T follicular helper cell (primary cell): ENCODE results near the gene MRPS31.

Experiments
- DNase-seq: peaks from one replicate; pipeline ENCODE4 v3.0.0-alpha.2; 2020; ENCODE audit warnings: low read depth
- total RNA-seq, 2 experiments: gene quantifications; one replicate each; lab custom pipeline; 2026; lab: John Stamatoyannopoulos, UW

MRPS31 gene
- total RNA-seq = 34.9 to 60.3 reads per million in 2 experiments

DNA sequence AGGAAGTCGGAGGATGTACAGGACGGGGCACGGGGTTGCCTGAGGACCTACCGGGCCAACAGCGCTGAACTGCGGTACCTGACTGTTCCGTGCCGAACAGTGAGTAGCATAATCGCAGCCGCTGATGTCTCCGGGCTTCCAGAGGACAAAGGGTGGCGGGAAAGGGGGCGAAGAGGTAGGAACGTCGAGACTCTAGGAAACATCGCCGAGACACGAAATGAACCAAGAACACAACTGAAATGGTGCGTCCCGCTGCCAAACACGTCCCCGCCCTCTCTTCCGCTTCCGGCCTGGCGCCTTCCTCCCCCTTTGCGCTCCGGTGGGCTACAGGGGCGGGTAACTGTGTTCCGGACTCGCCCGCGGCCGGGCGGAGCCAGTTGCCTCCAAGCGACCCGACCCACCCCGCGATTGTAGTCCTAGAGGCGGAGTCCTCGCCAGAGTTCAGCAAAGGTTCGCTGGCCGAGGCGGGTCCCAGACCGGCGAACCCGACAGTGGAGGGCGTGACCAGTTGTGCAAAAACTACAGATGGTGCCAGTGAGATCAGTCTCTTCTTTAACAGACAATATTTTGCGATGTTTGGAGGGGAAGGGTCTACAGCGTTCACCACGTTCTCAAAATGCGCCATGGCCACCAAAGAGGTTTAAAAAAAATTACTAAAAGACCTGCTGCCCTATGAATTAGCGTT is at the start of gene MRPS31:
TSS of gene MRPS31 (minus strand) at position 257 of the 685 bp plus-strand sequence. CDS start at position 203, 54 bp downstream.
- peak; percentile 87 for DNase-seq

- DNase-seq = no peak
Measured at GRCh38 chr13:40819797-40820315, 48.9 kb upstream of the MRPS31 start.

GRCh38 chr13:40818926-40819325 is 47.9 kb upstream of the MRPS31 start:
- DNase-seq = no peak

GRCh38 chr13:40814803-40815202 is 43.8 kb upstream of the MRPS31 start:
- DNase-seq = no peak

GRCh38 chr13:40813667-40814454 is 42.9 kb upstream of the MRPS31 start:
- no peak for DNase-seq

GRCh38 chr13:40812724-40813445 is 41.9 kb upstream of the MRPS31 start:
- DNase-seq = no peak

- no peak for DNase-seq
Measured at GRCh38 chr13:40812102-40812501, 41.1 kb upstream of the MRPS31 start.

DNA sequence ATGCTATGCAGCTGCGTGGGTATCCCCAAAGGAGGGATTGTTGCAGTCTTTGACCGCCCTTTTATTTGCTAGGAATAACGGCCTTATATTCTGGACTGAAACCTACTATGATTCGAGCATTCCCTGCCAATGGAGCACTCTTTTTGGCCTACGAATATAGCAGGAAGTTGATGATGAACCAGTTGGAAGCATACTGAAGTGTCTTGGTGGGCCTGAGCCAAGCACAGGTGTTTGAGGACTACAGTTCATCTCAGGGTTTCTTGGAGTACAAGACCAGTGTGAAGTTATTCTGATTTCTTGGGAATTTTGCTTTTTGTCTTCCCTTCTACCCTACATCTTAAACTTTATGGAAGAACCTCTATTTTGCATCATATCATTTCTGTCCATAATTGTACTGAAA is 38.5 kb upstream of the MRPS31 start:
- no peak for DNase-seq

DNA sequence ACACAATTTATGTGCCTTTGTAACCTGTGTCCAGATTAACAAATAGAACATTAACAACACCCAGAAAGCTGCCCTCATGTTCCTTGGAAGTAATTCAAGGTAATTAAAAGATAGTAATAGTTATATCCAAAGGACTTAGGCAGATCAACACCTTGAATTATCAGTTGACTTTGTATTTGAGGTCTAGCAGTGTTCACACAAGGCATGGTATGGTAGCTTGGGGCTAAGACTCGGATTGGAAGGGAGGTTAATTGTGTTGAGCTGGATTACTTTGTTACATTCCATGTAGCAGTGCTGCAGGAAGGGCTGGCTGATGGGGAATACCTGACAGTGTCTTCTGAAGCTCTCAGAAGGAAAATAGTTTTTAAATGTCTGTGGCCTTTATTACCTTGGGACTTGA is 35.3 kb upstream of the MRPS31 start:
- no peak for DNase-seq

DNA sequence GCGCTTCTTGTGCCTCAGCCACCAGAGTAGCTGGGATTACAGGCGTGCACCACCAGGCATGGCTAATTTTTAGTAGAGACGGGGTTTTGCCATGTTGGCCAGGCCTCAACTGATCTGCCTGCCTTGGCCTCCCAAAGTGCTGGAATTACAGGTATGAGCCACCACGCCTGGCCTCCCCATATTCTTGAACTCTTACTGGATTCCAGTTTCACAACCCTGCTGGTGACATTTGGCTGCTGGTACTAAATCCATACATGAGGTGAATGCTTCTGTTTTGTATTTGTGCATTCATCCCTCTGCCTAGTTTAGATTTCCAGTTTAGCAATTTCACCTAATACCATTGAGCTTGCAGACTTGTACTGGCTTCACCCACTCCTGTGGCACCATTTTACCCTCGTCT is 32.3 kb upstream of the MRPS31 start:
- no peak for DNase-seq

DNA sequence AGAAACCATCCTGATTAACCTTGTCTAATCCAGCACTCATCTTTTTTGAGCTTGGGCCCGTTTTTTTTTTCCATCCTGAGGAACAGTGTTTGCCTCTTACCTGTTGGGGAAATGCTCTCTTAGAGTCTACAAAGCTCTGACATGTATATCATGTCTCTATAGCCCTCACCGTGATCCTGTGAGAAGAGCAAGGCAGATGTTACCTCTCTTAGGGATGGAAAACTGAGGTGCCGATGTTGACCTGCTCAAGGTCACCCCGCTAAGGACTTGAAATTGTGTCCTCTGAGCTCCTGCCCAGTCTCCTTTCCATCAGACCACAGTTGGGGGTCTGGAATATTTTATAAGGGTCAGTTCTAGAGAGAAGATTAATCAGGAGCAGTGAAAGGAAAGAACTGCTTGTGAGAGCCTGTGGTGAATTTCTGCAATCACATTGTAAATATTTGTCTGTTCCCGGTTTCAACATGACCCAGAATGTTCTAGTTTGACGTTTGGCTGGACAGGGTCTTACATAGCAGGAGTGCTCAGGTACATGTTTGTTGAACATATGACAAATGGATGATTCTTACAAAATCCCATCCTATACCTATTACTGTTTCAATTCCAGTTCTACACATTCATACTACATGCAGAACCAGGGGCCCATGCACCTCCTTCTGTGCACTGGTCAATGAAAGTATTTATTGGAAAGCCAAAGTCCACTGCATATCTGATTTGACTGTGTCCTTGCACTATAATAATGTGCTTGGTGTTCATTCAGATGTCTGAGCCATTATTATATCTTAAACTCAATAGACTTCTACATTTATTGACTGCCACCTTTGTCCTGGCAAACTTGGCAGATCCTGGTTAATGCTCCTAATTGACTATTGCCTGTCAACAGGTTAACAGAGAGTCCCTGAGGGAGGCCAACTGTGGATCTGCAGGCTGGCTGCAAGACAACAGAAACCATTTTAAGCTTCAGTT is 30.5 kb upstream of the MRPS31 start:
- DNase-seq = no peak

GRCh38 chr13:40800559-40800958 is 29.6 kb upstream of the MRPS31 start:
- no peak for DNase-seq

- no peak for DNase-seq
Measured at GRCh38 chr13:40799508-40799907, 28.5 kb upstream of the MRPS31 start.

- no peak for DNase-seq
Measured at GRCh38 chr13:40798380-40798779, 27.4 kb upstream of the MRPS31 start.

- no peak for DNase-seq
Measured at GRCh38 chr13:40796649-40797048, 25.7 kb upstream of the MRPS31 start.

- no peak for DNase-seq
Measured at GRCh38 chr13:40794414-40795368, 23.7 kb upstream of the MRPS31 start.

DNA sequence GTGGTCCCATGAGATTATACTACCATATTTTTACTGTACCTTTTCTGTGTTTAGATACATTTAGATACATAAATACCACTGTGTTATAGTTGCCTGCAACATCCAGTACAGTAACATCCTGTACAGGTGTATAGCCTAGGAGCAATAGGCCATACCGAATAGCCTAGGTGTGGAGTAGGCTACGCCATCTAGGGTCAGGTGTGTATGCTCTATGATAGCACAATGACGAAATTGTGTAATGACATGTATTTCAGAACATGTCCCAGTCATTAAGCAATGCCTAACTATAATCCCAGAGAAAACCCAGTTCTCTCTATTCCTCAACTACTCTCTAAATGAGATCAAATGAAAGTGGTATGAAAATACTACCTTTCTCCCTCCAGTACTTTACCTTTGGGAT is 22.3 kb upstream of the MRPS31 start:
- DNase-seq = no peak

DNA sequence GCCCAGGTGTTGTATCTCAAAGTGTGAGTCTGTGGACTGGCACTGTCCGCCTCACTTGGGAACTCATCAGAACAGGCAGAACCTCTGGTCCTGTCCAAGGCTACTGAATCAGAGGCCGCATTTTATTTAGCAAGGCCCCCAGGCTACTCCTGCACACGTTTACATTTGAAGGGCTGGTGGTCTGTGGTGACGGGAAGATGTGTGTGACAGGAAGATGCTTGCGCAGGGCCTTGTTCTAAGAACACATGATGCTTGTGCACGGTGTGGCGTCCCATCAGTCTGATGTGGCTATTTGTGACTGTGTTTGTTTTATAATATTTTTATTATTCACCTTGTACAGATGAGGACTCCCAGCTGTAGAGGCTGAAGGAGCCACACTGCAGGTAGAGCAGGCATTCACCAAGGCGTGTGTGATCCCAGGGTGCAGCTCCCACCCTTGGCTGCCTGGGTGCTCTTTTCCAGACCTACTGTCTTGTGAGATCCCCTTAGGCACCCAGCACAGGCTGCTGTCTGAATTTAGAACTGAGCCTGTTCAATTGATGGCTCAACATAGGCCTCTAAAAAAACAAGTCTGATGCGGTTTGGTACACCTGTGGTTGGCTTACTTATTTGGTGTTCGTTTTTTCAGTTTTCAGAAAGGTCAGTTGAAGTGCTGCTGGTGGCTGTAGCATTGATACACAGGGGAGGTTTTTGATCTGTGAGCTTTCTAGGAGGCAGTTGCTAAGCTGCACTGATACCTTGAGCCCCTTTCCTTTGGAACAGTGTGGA is 21.5 kb upstream of the MRPS31 start:
- DNase-seq = no peak

- DNase-seq = no peak
Measured at GRCh38 chr13:40790154-40790616, 19.2 kb upstream of the MRPS31 start.
